Umbilical cord (tissue), 1 donor: ENCODE measurements around the gene IL11RA. TPM values are rescaled to one million over a fixed set of nuclear protein-coding genes. Genes with fewer than 3 reads are reported as not detected.

ENCODE experiments used
- total RNA-seq: library from RNA; depleted of rRNA; stranded (reverse); fragments of >200 nt; gene quantifications from one replicate; pipeline ENCODE4 v1.2.3, GENCODE V29; 2014; ENCODE audit warnings: low replicate concordance; ENCODE audit not compliant: insufficient read depth

Gene IL11RA
- total RNA-seq, 1 donor from 2014 or later: 53.2 TPM

Other genes starting within 250 kb of the IL11RA start
- 6.3 TPM for gene FAM219A, start 193.6 kb upstream of the IL11RA start, total RNA-seq
- gene DNAI1, start 193.4 kb upstream of the IL11RA start, total RNA-seq: not detected
- not detected for gene ENHO, start 129.2 kb upstream of the IL11RA start, total RNA-seq
- gene CNTFR, start 62.5 kb upstream of the IL11RA start, total RNA-seq: not detected
- 12.5 TPM for gene RPP25L, start 40.1 kb upstream of the IL11RA start, total RNA-seq
- 108 TPM for gene DCTN3, start 31.7 kb upstream of the IL11RA start, total RNA-seq
- gene ARID3C, start 23.1 kb upstream of the IL11RA start, total RNA-seq: not detected
- 35.4 TPM for gene SIGMAR1, start 14.4 kb upstream of the IL11RA start, total RNA-seq
- 33.9 TPM for gene GALT, start 5.5 kb upstream of the IL11RA start, total RNA-seq
- gene CCL27, start 10.5 kb downstream of the IL11RA start, total RNA-seq: not detected
- not detected for gene CCL19, start 39.1 kb downstream of the IL11RA start, total RNA-seq
- not detected for gene CCL21, start 58.0 kb downstream of the IL11RA start, total RNA-seq